GM18858 (cell line): ENCODE results near the gene IGF2R.

Source experiments
- ATAC-seq: cut with Tn5 transposase; IDR thresholded peaks from one replicate; pipeline ENCODE4 v1.9.1; 2021; ENCODE audit not compliant: unreplicated experiment

The IGF2R gene

GRCh38 chr6:159973406-159973805 lies 4.5 kb downstream of the IGF2R start:
- ATAC-seq = no peak

DNA sequence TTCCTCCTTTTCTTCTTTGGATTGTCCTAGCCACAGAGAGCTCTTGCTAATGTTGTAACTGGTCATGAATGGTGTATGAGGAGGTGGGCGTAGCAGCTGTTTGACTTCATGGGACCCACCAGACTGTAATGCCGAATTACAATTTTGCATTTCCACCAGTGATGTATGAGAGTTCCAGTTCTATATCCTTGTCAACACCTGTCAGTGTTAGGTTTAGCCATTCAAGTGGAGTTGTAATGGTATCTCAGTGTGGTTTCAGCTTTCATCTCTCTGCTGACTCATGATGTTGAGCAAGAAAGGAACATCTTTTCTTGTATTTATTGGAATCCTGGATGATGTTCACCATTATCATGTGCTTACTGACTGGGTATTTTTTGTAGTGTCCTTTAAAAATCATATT lies 5.1 kb downstream of the IGF2R start:
- peak; percentile 63 for ATAC-seq

- ATAC-seq = no peak
These were observed 6.0 kb downstream of the IGF2R start for GRCh38 chr6:159974932-159975331.

GRCh38 chr6:159976686-159977254 lies 7.9 kb downstream of the IGF2R start:
- ATAC-seq = no peak

GRCh38 chr6:159977255-159977903 lies 8.5 kb downstream of the IGF2R start:
- no peak for ATAC-seq

DNA sequence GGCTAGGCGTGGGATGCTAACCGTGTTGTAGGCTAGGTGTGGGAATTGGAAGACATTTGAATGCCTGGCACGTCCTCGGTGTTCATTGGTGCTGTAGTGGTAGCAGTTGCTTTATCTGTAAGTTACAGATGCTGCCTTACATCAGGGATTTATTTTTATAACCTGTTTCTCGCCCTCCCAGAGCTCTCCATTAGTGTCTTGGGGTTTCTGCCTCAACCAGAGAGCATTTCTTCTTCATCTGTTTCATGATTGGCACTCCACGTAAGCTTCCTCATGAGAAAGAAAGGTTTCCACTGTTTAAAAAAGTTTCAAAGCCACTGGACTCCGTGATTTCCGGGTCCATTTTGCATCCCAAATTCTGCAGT lies 9.0 kb downstream of the IGF2R start:
- ATAC-seq = no peak

DNA sequence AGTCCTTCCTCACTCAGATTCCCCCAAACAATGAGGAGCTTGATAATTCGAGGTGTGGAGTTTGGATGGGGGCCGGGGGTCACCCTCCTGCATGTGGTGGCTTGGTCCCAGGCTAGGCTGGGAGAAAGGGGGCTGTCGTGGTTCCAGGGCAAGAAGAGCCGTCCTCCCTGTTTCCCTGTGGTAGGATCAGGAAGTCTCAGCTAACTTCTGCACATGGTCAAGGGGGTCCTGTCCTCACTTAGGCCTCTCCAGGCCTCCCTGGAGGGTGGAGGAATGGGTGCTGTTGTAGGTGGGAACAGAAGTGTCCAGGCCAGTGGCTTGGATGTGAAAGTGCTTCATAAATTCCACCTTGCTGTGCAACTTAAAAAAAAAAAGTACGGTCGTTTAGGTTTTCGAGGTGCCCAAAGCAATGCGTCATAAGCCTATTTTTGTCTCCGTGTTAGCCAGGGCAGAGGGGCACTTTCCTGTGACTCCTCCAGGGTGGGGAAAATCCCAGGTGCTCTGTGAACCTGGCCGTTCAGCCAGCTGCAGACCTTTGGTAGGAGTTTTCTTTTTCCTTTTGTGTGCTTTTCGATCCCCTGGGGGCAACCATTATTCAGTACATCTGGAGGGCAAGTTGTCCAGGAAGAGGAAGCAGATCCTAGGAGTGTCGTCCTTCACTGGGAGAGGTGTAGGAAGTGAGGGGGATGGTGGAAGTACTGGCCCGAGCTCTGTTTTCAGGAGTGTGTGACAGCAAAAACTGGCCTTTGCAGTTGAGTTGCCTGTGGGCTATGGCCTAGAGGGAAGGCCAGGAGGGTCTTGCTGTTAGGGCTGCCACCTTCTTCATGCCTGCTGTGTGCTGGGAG lies 9.6 kb downstream of the IGF2R start:
- ATAC-seq = peak; percentile 16

DNA sequence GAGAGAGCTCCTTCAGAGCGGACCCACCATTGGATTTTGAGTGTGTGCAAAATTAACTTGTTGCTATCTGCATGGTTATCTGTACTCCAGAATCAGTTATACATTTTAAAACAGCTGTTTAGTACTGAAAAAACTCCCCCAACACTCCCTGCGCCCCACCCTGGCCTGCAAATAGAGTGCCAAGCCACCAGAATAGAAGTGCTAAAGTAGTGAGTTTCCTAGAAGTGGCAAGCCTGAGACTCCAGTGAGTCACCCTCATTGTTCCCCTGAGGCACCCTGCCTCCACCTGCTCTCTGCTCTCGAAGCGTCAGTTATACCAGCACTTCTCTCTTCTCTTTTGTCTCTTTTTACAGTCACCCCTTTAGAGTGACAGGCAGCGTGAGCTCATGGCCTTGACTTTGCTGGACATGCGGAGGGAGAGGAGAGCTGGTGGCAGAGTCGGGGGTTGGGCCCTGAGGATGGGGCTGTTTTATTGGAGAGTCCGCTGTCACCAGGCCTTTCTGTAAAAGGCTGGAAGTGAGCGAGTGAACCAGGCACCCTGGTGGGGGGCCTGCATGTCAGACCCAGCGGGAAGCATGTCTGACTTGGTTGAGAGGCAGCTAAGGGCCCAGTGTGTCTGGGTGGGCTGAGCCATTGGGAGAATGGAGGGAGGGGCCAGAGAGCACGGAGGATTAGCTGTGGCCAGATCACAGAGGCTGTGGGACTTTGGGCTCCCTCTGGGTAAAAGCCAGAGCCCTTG lies 10.4 kb downstream of the IGF2R start:
- peak; percentile 57 for ATAC-seq

DNA sequence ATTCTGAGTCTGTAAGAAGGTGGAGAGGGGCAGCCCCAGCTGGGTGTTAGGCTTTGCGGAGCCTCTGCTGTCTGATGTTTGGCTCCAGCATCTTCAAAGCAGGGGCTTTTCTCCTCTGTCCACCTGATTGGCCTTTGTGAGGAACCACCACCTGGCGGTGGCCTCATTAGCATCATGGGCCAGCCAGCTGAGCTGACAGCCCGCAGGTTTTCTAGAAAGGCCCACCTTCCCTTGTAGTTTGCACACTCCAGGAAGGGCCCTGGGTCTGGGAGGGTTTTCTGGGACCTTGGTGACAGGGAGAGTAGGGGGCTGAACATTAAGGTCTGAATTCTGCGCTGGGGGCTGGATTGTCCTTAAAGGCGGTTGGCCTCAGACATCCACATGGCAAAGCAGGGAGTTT lies 11.6 kb downstream of the IGF2R start:
- no peak for ATAC-seq

DNA sequence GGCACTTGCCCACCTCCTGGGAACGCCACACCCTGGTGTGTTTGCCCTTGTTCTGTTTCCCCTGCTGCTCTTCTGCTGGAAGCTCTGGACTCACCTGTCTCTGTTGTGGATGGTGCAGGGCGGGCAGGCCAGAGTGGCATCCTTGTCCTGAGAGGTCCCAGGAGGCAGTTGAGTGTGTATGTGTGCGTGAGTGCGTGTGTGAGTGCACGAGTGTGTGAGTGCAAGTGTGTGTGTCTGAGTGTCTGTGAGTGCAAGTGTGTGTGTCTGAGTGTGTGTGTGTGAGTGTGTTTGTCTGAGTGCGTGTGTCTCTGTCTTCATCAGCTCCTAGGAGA lies 12.2 kb downstream of the IGF2R start:
- no peak for ATAC-seq

GRCh38 chr6:159981403-159982245 lies 12.7 kb downstream of the IGF2R start:
- peak; percentile 68 for ATAC-seq

DNA sequence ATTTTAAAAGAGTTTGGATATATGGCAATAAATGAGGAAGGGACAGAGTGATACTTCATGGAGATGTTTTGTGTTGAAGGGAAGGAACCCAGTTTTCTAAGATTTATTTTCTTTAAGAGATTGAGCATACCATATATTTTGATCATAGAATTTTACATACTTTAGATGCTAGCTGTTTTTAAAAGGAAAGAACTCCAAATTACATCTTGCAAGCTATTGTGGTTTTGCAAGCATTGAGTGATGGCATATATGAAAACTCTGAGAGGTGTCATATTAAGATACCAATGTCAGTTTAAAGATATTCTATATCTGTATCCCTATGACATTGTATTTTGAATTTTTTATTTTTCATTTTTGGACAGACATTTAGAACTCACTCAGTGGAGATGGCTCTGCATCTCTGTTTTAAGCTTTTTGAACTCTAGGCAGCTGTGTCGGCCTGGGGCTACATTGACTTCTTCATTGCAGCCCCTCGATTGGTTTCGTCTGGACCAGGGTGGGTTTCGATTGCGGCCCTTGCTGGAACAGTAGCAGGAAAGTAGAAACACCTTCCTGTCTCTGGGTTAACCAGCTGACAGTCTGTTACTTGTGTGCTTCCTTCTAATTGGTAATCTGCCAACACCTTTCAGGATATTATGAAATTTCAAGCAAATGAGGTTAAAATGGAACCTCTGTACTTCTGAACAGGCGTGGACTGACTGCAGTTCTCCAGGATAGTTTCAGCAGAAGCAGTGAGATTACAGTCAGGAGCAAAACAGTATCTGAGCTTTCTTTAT lies 14.0 kb downstream of the IGF2R start:
- ATAC-seq = no peak

DNA sequence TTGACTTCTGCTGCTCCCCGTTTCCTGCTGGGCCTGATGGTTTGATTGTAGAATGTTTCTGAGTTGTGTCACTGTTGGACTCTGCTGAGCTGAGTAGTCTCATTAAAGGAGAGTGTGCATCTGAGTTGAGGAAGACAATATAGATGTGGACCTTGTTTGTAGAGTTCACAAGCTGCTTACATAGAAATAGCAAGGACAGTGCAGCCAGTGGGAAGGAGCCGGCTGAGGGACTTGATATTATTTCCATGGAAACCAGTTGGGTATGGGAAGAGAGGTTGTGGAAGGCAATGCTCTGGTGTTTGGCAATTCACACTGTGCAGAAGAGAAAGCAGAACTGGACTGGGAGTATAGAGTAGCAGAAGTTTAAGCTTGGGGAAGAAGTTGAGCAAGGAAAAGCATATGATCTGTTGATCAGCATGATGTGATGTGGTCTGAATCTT lies 14.8 kb downstream of the IGF2R start:
- no peak for ATAC-seq

DNA sequence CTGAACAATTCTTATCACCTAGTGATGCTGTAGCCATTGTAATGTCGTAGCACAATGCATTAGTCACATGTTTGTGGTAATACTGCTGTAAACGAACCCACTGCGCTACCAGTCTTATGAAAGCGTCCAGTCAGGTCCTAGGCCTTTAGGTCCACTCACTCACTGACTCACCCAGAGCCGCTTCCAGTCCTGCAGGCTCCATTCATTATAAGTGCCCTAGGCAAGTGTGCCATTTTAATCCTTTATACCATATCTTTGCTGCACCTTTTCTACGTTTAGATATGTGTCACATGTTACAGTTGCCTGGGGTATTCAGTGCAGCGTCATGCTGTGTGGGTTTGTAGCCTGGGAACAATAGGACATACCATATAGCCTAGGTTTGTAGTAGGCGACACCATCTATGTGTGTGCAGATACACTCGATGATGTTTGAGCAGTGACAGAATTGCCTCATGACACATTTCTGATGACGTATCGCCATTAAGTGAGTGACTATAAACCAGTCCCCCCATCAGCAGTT lies 15.4 kb downstream of the IGF2R start:
- ATAC-seq = no peak

DNA sequence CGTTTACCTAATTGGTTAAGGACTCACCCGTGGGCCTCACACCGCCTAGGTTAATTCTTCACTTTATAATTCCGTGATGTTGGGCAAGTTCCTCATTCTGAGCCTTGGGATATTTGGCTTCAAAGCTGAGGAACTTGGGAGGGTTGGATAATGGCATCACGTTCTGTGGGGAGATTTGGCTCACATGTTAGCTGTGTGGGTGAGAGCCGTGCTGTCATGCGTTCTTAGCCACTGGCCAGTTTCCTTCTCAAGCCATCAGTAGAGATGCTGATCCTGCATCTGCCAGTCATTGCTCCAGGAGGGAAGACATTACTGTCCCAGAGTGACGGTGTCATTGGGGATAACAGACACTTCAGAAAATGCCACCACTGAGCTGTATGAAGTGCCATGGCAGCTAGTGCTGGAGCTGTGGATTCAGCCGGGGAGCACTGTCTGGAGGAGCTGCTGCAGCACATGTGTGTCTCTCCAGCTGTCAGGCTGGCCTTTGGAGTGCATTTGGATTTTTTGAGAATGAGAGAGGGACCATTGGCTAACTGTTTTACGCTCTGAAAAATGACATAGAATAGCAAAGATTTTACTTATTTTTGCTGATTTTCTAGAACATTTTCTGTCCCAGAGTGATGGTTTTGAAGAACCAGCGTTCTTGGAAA lies 16.5 kb downstream of the IGF2R start:
- ATAC-seq = no peak

DNA sequence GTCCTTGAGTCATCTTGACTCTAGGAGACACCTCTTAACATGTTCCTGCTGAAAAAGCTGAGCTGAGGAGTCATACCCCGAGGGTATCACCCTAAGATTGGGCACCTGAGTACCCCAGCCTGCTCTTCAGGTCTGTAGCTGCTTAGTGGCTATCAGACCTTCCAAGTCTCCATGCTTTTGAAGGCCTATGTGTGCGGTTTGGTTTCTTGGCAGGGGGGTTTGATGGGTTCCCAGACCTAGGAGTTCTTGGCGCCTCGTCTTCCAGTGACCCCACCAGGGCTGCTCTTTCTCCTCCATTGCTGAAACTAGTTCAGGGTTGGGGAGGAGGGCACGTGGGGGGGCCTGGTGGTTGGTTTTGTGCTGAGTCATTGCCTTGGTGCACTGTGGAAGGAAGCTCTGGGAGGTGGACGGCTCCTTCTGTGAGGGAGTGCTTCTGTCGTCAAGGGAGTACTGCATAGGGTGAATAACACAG lies 20.1 kb downstream of the IGF2R start:
- no peak for ATAC-seq

- ATAC-seq = peak; percentile 93
These were observed 20.9 kb downstream of the IGF2R start for GRCh38 chr6:159989492-159990480.

GRCh38 chr6:159992366-159992765 lies 23.5 kb downstream of the IGF2R start:
- ATAC-seq = no peak
